CD4-positive, alpha-beta T cell treated with Interleukin-6 at 100 ng/mL for 8 hours (primary cell): ENCODE results near the gene NDUFA5.
A peak's percentile ranks its signal among the peaks of the same experiment; 100 is the strongest.

Experiments used
- DNase-seq: peaks from one replicate; pipeline ENCODE4 v3.0.0-alpha.2; 2020; ENCODE audit warnings: mixed read lengths, low spot score

Gene NDUFA5

GRCh38 chr7:123557398-123558288, at the start of gene NDUFA5:
TSS of gene NDUFA5 (minus strand) at chr7:123557818. CDS start at chr7:123557795, 23 bp downstream.
- peak; percentile 98 for DNase-seq

DNA sequence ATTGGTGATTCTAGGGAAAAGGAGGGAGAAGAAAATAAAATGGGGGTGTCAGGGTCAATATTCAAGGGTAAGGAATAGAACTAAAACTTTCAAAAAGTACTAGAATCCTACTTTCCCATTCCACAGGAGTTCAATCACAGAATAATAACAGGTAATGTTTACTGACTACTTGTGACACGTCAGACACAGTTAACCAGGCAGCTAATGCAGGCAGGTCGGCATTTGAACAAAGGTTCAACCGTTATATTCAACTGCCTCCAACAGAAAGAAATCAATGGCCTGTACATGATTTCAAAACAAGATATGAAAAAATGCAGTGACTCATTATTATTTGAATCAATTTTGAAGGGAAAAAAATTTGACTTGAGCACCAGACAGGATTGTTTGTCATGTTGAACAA, 47.1 kb upstream of the NDUFA5 start:
- no peak for DNase-seq

- no peak for DNase-seq
Measured at GRCh38 chr7:123602648-123603047, 45.0 kb upstream of the NDUFA5 start.

- DNase-seq = no peak
Measured at GRCh38 chr7:123601530-123601929, 43.9 kb upstream of the NDUFA5 start, which contains the start of gene ASB15. TSS of gene ASB15 (plus strand) at chr7:123601821. CDS start at chr7:123614503, 12,682 bp downstream.

DNA sequence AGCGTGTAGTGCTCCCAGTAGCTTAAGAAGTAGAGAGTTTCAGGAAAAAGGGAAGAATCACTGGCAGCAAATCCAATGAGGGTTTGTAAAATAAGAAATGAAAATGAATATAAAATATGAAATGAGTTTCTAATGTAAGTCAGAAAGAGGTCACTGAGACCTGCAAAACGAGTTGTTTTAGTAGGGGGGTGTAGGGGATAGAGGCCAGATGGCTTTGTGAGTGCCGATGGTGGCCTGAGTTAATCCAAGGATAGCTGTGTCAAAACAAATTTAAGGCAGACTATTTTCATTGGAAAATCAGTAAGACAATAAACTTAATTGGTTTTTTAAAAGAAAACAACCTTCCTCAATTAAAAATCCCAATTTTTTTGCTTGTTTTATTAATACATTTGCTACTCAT, 43.3 kb upstream of the NDUFA5 start:
- DNase-seq = no peak

GRCh38 chr7:123599766-123600165, 42.1 kb upstream of the NDUFA5 start:
- no peak for DNase-seq

- DNase-seq = no peak
Measured at GRCh38 chr7:123598657-123599056, 41.0 kb upstream of the NDUFA5 start.

GRCh38 chr7:123594813-123595241, 37.2 kb upstream of the NDUFA5 start:
- no peak for DNase-seq

- no peak for DNase-seq
Measured at GRCh38 chr7:123588376-123588775, 30.8 kb upstream of the NDUFA5 start.

GRCh38 chr7:123583821-123584220, 26.2 kb upstream of the NDUFA5 start:
- DNase-seq = no peak

- no peak for DNase-seq
Measured at GRCh38 chr7:123581162-123581459, 23.5 kb upstream of the NDUFA5 start.

DNA sequence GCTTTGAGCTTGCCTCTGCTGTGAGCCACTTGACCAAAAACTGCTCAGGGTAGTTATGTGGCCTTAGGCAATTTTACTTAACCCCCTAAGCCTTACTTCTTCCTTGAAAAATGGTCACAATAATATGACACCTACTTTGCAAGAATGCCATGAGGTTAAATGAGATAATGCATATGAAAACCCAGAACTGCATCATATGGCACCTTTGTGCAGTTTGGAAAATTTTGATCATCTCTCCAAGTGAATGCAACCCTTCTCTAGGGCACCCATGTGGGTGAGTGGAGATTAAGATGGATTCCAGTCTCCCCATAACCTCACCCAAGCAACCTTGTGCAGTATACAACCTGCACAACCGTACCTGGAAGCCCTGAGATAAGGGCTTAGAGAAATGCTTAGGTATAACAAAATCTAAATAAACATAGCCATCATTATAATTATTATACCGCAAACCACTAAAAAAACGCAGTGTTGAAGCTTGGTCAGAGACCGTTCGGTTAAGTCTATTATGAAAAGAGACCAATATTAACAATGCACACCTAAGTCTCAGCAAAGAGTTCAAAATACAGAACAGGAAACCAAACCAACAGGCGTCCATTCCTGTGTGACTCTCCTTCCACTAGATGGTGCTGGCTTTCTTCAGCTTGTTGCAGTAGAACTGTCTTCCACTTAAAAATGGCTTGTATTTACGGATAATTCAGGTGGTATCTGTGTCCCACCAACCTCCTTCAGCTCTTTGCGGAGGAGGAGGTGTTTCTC, 23.0 kb upstream of the NDUFA5 start:
- DNase-seq = no peak

GRCh38 chr7:123579416-123579815, 21.8 kb upstream of the NDUFA5 start:
- DNase-seq = no peak

GRCh38 chr7:123573896-123574467, 16.4 kb upstream of the NDUFA5 start:
- DNase-seq = no peak

GRCh38 chr7:123573341-123573740, 15.7 kb upstream of the NDUFA5 start:
- DNase-seq = no peak

DNA sequence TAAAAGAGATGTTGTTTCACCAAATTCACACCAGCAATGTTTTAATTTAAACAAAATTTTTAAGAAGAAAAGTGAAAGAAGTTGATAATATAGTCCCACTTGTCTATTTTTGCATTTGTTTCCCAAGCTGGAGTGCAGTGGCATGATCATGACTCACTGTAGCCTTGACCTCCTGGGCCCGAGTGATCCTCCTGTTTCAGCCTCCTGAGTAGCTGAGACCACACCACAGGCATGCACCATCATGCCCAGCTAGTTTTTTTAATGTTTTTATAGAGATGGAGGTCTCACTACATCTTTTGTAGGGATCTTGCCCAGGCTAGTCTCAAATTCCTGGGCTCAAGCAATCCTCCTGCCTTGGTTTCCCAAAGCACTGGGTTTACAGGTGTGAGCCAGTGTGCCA, 14.1 kb upstream of the NDUFA5 start:
- no peak for DNase-seq

- no peak for DNase-seq
Measured at GRCh38 chr7:123571187-123571586, 13.6 kb upstream of the NDUFA5 start.

DNA sequence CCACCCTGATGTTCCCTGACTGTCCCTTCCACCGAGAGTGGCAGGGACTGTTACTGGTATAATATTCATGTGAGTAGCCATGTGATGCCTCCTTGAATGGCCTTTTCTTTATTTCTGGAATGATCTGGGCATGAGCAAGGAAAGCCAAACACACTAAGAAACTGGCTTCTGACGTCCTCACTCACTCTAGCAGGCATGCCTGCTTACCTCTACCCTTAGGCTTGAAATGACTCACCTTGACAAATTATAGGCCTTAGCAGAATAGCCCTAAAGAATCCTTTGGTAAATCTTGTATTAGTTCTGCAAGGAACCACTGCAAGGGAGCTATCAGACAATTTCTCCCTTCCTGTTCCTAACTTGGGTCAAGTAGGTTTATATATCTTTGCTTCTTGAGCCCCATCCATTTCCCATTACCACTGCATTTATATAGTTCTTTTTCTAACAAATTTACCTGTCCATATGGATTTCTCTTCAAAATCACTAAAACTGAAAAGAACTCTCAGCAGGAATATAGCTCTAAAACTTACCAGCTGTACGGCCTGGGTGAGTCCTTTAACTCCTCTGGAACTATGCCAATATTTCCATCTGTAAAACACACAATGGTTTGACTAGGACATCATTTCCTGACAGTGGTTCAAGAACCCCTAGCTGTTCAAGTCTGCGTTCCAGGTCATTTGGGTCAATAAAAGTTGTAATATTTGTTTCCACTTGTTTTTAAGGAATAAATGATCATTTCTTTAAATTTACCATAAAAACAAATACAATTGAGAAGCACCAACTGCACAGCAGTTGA, 13.0 kb upstream of the NDUFA5 start:
- DNase-seq = no peak

DNA sequence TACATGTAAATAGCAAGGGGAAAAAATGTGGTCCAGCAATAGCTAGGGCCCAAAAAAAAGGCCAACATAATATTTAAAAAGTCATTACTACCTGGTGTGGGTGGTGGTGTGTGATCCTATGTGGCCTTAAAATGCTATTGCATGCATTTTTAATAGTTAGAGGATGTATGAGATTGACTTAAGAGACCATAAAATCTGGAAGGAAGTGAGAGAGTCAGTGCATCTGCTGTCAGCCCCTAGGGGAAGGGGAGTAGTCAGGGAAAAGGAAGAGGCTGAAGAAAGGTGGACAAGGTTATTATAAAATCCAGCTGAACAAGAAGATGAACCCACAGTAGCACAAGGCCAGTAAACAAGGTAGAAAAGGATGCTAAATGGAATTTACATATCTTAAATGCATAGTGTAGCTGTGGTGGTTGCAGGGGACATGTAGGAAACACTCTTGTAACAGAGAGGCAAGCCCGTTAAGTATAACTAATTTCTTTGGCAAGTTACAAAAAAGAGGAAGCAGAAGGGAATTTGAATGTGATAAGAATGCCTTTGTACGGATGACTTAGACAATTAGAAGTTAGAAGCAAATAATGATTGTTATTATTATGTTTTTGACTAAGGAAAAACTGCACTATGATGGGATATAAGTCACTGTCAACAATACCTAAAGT, 11.9 kb upstream of the NDUFA5 start:
- no peak for DNase-seq

DNA sequence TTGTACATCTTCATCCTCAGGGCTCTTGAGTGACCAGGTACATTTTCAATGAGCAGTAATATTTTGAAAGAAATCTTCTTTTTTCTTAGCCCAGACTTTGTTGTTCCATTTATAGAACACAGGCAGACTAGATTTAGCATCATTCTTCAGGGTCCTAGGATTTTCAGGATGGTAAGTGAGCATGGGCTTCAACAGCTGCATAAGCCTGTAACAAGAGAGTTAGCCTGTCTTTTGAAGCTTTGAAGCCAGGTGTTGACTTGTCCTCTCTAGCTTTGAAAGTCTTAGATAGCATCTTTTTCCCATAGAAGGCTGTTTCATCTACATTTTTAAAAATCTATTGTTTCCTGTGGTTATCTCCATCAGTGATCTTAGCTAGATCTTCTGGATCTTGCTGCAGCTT, 4.5 kb upstream of the NDUFA5 start:
- no peak for DNase-seq

DNA sequence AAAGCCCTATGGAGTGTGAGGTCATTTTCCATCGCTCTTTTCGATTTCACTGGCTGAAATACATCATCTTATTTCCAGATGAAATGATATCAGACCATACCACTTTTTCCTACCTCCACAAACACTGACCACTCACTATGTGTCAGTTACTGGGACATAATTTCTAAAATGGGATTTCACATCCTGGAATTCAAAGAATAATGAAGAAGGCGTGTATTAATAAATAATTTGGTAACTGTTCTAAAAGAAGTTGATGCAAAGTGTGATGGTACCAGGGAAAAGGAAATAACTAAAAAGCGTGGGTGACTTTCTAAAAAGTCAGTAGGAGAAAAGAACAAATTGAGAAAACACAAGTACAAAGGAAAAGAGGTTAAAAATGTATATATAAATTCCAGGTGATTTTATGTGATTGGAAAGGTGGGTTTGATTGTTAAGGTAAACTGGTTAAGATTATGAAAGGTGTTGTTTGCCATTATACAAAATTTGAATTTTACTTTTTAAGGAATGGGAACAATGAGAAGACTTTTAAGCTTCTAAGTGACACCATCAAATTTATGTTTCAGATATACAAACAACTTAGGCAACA, 764 bp upstream of the NDUFA5 start:
- DNase-seq = no peak
